ENCODE results near the gene RNF144B. TPM values are rescaled to one million over a fixed set of nuclear protein-coding genes. Genes with fewer than 3 reads are reported as not detected.
A peak's percentile ranks its signal among the peaks of the same experiment; 100 is the strongest.

RNF144B gene
- total and polyA plus RNA-seq, 4 donors, result 18.1 to 96.8 (median 59.5) TPM

- H3K36me3 ChIP-seq (ENCODE audit: control insufficient read depth in 4 of 4, insufficient read depth in 4 of 4, low read length in 4 of 4), result no peaks in the 10 kb centered on the region
- 97 to 98% methylated on average over 11 of the region's 11 CpGs for WGBS, 2 donors
- no peaks in the 10 kb centered on the region for H3K27me3 ChIP-seq (ENCODE audit: control insufficient read depth in 3 of 3, insufficient read depth in 3 of 3, low read length in 2 of 3)
- DNase-seq (no peak), ATAC-seq (ENCODE audit: insufficient read depth, low FRiP score) (no peak)
- peaks cover 0 to 1% (median 0%) of the 10 kb centered on the region in 5 donors for H3K4me1 ChIP-seq (ENCODE audit: control insufficient read depth in 5 of 5, insufficient read depth in 5 of 5, low read length in 5 of 5)
- no peaks in the 10 kb centered on the region for H3K9me3 ChIP-seq (ENCODE audit: control insufficient read depth in 4 of 4, insufficient read depth in 3 of 4, low read length in 3 of 4)
- no peak overlapping the region for H3K27ac ChIP-seq (ENCODE audit: low read depth in 1 of 2, low read length in 1 of 2)
- no peak for TF ChIP-seq CTCF (IDR thresholded peaks at IDR 0.05; ENCODE audit: control extremely low read depth, extremely low read depth)
- H3K9ac ChIP-seq (ENCODE audit: insufficient read depth in 1 of 2, low read length in 2 of 2), result no peak overlapping the region
- no peak overlapping the region for H3K4me3 ChIP-seq
Observed at GRCh38 chr6:18367371-18367770, 19.8 kb upstream of the RNF144B start.

GRCh38 chr6:18368277-18369105, 18.7 kb upstream of the RNF144B start:
- TF ChIP-seq CTCF (IDR thresholded peaks at IDR 0.05; ENCODE audit: control extremely low read depth, extremely low read depth), result no peak
- H3K4me3 ChIP-seq, result no peak overlapping the region
- ATAC-seq (ENCODE audit: insufficient read depth, low FRiP score), result no peak
- peak overlapping the region in 1 of 2 donors; percentile 2 for H3K27ac ChIP-seq (ENCODE audit: low read depth in 1 of 2, low read length in 1 of 2)
- no peak for DNase-seq
- no peak overlapping the region for H3K9ac ChIP-seq (ENCODE audit: insufficient read depth in 1 of 2, low read length in 2 of 2)
- 96 to 98% methylated on average over 25 of the region's 25 CpGs for WGBS, 2 donors
- H3K4me1 ChIP-seq (ENCODE audit: control insufficient read depth in 5 of 5, insufficient read depth in 5 of 5, low read length in 5 of 5), result peaks cover 0 to 1% (median 0%) of the 10 kb centered on the region in 5 donors
- H3K36me3 ChIP-seq (ENCODE audit: control insufficient read depth in 4 of 4, insufficient read depth in 4 of 4, low read length in 4 of 4), result no peaks in the 10 kb centered on the region
- H3K27me3 ChIP-seq (ENCODE audit: control insufficient read depth in 3 of 3, insufficient read depth in 3 of 3, low read length in 2 of 3), result no peaks in the 10 kb centered on the region
- H3K9me3 ChIP-seq (ENCODE audit: control insufficient read depth in 4 of 4, insufficient read depth in 3 of 4, low read length in 3 of 4), result no peaks in the 10 kb centered on the region

- Histone ChIP-seq H3K36me3 (ENCODE audit: control insufficient read depth in 4 of 4, insufficient read depth in 4 of 4, low read length in 4 of 4) (no peaks in the 10 kb centered on the region), H3K9me3 (ENCODE audit: control insufficient read depth in 4 of 4, insufficient read depth in 3 of 4, low read length in 3 of 4) (no peaks in the 10 kb centered on the region), H3K4me1 (ENCODE audit: control insufficient read depth in 5 of 5, insufficient read depth in 5 of 5, low read length in 5 of 5) (peaks cover 0 to 1% (median 0%) of the 10 kb centered on the region in 5 donors), H3K27me3 (ENCODE audit: control insufficient read depth in 3 of 3, insufficient read depth in 3 of 3, low read length in 2 of 3) (no peaks in the 10 kb centered on the region), H3K9ac (ENCODE audit: insufficient read depth in 1 of 2, low read length in 2 of 2) (no peak overlapping the region), H3K27ac (ENCODE audit: low read depth in 1 of 2, low read length in 1 of 2) (no peak overlapping the region), H3K4me3 (no peak overlapping the region)
- no peak for DNase-seq
- no peak for TF ChIP-seq CTCF (IDR thresholded peaks at IDR 0.05; ENCODE audit: control extremely low read depth, extremely low read depth)
- 67 to 74% methylated on average over 5 of the region's 5 CpGs for WGBS, 2 donors
- ATAC-seq (ENCODE audit: insufficient read depth, low FRiP score), result no peak
Observed at GRCh38 chr6:18371010-18371409, 16.1 kb upstream of the RNF144B start.
